Activated CD8-positive, alpha-beta memory T cell treated with anti-CD3 and anti-CD28 coated beads, Interleukin-2, amount 10 ng/mL, durations not matched to agents 7 days and 5 days (primary cell): ENCODE results near the gene OCLN. TPM values are rescaled to one million over a fixed set of nuclear protein-coding genes. Genes with fewer than 3 reads are reported as not detected.
"Not testable (repeated sequence)": the region's sequence is repeated elsewhere in the genome, so short reads cannot be mapped to it uniquely, and the experiment has no call there.

Experiments
- ATAC-seq: fragments of 150-1000 bp; cut with Tn5 transposase; one replicate; pipeline ENCODE4 v1.10.0; 2021; ENCODE audit warnings: moderate library complexity
- CTCF ChIA-PET: fragments of 350-600 bp; sonication (Branson Sonifier 250); formaldehyde crosslinking; loops from one replicate; lab custom pipeline; 2021; ENCODE audit warnings: antibody characterized with exemption; lab: Charles Lee
- DNase-seq: peaks from one replicate; pipeline ENCODE4 v3.0.0-alpha.2; 2020
- H3K27ac Mint-ChIP-seq: one replicate; pipeline ENCODE4 v1.8.0; 2021; ENCODE audit warnings: mild to moderate bottlenecking, mixed read lengths
- H3K27me3 Mint-ChIP-seq: one replicate; pipeline ENCODE4 v1.8.0; 2021; ENCODE audit warnings: mixed read lengths
- H3K36me3 Mint-ChIP-seq: one replicate; pipeline ENCODE4 v1.8.0; 2021; ENCODE audit warnings: mild to moderate bottlenecking, mixed read lengths
- H3K4me1 Mint-ChIP-seq: one replicate; pipeline ENCODE4 v1.8.0; 2021; ENCODE audit warnings: mixed read lengths
- H3K4me3 Mint-ChIP-seq: one replicate; pipeline ENCODE4 v1.8.0; 2021; ENCODE audit warnings: mild to moderate bottlenecking, moderate library complexity, mixed read lengths
- H3K9me3 Mint-ChIP-seq: one replicate; pipeline ENCODE4 v1.8.0; 2022; ENCODE audit warnings: low read depth, mixed read lengths
- total RNA-seq, 2 experiments: library from RNA; stranded (reverse); gene quantifications; one replicate each; pipeline ENCODE4 v1.2.3, GENCODE V29; 2021

The OCLN gene
- total RNA-seq, 2 experiments from 2014 or later, result 0.91 to 1.9 TPM

DNA sequence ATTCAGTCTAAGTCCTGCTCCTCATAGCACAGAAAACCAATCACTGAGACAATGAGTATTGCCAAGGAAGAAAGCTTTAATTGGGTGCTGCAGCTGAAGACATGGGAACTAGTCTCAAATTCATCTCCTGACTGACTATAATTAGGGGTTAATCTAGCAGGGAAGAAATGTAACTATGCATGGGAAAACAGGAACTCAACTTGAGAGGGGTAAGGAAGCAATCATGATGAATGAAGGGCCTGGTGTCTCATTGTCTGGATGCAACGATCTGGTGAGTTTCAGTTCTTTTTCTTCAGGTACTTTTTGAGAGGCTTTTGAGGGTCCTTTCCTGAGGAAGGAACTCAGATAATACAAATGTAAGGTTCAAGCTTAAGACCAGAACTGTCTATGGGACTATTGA, 24.0 kb upstream of the OCLN start:
- no peaks in the 10 kb centered on the region for H3K4me1 Mint-ChIP-seq
- no peak for ATAC-seq
- no peaks in the 10 kb centered on the region for H3K36me3 Mint-ChIP-seq
- H3K4me3 Mint-ChIP-seq, result no peak overlapping the region
- CTCF ChIA-PET, result interaction anchor here (0.6 kb wide), 1 partner anchor 21 kb away, joined by 3 read pairs; no protein-coding TSS in a partner anchor
- DNase-seq, result no peak
- H3K27ac Mint-ChIP-seq, result no peak overlapping the region
- no peaks in the 10 kb centered on the region for H3K9me3 Mint-ChIP-seq
- H3K27me3 Mint-ChIP-seq, result no peaks in the 10 kb centered on the region

GRCh38 chr5:69471516-69471915, 21.1 kb upstream of the OCLN start:
- DNase-seq, H3K36me3 Mint-ChIP-seq, CTCF ChIA-PET, H3K9me3 Mint-ChIP-seq, ATAC-seq, H3K4me3 Mint-ChIP-seq, H3K27me3 Mint-ChIP-seq, H3K4me1 Mint-ChIP-seq, H3K27ac Mint-ChIP-seq: not testable (repeated sequence)

- DNase-seq, H3K4me3 Mint-ChIP-seq, H3K36me3 Mint-ChIP-seq, H3K4me1 Mint-ChIP-seq, H3K27ac Mint-ChIP-seq, H3K9me3 Mint-ChIP-seq, CTCF ChIA-PET, ATAC-seq, H3K27me3 Mint-ChIP-seq: not testable (repeated sequence)
Measured at GRCh38 chr5:69472535-69473143, 20.0 kb upstream of the OCLN start.

- DNase-seq (no peak), ATAC-seq (no peak)
- no peaks in the 10 kb centered on the region for H3K9me3 Mint-ChIP-seq
- peaks cover 2% of the 10 kb centered on the region for H3K27me3 Mint-ChIP-seq
- H3K4me3 Mint-ChIP-seq, result no peak overlapping the region
- H3K4me1 Mint-ChIP-seq, result no peaks in the 10 kb centered on the region
- no peak overlapping the region for H3K27ac Mint-ChIP-seq
- H3K36me3 Mint-ChIP-seq, result no peaks in the 10 kb centered on the region
- CTCF ChIA-PET, result no interaction called here
Measured at GRCh38 chr5:69477170-69477569, 15.4 kb upstream of the OCLN start.

GRCh38 chr5:69478296-69478695, 14.3 kb upstream of the OCLN start:
- H3K36me3 Mint-ChIP-seq, DNase-seq, H3K27me3 Mint-ChIP-seq, H3K4me3 Mint-ChIP-seq, CTCF ChIA-PET, H3K27ac Mint-ChIP-seq, ATAC-seq, H3K9me3 Mint-ChIP-seq, H3K4me1 Mint-ChIP-seq: not testable (repeated sequence)

DNA sequence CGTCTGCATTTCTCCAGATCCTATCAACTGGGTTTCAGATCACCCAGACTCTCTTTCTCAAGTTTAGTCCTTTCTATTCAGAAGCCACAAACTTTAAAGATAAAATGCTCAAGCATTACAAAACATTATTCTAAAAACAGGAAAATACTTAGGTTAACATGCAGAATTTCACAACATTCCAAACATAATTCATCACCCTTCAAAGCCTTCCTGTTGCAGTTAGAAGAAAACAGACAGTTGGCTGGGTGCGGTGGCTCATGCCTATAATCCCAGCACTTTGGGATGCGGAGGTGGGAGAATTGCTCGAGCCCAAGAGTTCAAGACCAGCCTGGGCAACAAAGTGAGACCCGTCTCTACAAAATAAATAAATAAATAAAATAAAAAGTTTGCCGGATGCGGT, 7.7 kb upstream of the OCLN start:
- H3K4me1 Mint-ChIP-seq, result no peaks in the 10 kb centered on the region
- H3K4me3 Mint-ChIP-seq, result no peak overlapping the region
- no peak overlapping the region for H3K27ac Mint-ChIP-seq
- CTCF ChIA-PET, result no interaction called here
- H3K27me3 Mint-ChIP-seq, result peaks cover 29% of the 10 kb centered on the region
- no peaks in the 10 kb centered on the region for H3K36me3 Mint-ChIP-seq
- ATAC-seq, result no peak
- H3K9me3 Mint-ChIP-seq, result no peaks in the 10 kb centered on the region
- DNase-seq, result no peak

DNA sequence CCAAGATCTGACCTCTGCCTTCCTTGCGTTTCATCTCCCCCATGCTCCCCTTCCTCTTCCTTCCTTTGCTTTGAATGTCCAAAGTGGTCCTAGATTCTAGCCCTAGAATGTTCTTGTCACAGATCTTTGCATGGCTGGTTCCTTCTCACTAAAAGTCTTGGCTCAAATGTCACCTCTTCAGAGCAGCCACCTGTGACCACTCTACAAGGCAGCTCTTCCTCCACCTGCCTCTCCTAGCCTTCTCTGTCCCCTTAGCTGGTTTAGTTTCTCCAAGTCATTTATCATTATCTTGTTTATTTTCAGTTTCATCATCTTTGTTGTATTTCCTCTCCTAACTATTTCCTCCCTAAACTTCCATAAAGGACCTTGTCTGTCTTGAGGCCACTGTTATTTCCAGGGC, 7.1 kb upstream of the OCLN start:
- no peak overlapping the region for H3K27ac Mint-ChIP-seq
- H3K4me1 Mint-ChIP-seq, result no peaks in the 10 kb centered on the region
- DNase-seq (no peak), ATAC-seq (no peak)
- CTCF ChIA-PET, result no interaction called here
- H3K9me3 Mint-ChIP-seq, result no peaks in the 10 kb centered on the region
- H3K27me3 Mint-ChIP-seq, result peaks cover 34% of the 10 kb centered on the region
- H3K4me3 Mint-ChIP-seq, result no peak overlapping the region
- no peaks in the 10 kb centered on the region for H3K36me3 Mint-ChIP-seq

DNA sequence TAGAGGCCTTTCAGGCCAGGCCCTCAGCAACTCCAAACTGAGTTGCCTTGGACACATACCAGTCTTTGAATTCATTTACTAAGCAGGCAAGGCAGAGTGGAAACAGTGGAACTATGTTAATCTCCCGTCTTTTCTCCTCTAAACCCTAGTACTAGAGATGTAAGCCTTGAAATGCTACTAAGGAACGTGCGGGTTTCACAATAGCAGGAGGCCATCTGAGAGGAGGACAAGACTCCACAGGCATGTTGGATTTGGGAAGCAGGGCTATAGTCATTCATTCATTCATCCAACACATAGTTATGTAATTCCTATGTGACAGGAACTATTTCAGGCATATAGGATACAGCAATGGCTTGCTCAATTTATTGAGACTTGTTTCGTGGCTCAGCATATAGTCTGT, 3.3 kb upstream of the OCLN start:
- CTCF ChIA-PET, result no interaction called here
- Mint-ChIP-seq H3K27me3 (peaks cover 64% of the 10 kb centered on the region), H3K27ac (no peak overlapping the region), H3K9me3 (no peaks in the 10 kb centered on the region), H3K36me3 (no peaks in the 10 kb centered on the region), H3K4me3 (no peak overlapping the region), H3K4me1 (peaks cover 11% of the 10 kb centered on the region)
- ATAC-seq, result no peak
- DNase-seq, result no peak

DNA sequence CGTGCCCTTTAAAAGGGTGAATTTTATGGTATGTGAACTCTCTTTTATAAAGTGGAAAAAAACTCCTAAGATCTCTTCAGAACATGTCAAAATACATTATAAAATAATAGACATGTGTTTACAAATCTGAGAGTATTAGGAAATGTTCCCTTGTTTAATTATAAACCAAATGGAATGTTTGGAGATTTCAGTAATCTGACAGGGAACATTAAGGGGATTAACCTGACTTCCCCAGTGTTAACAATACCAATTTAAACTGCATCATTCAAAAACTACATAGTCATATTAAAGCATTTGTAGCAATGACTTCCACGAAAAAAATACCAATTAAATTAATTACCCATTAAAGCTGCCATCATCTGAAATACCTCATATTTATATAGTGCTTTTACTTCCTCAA, 1.6 kb upstream of the OCLN start:
- no peaks in the 10 kb centered on the region for H3K9me3 Mint-ChIP-seq
- peaks cover 11% of the 10 kb centered on the region for H3K4me1 Mint-ChIP-seq
- peaks cover 72% of the 10 kb centered on the region for H3K27me3 Mint-ChIP-seq
- DNase-seq, result no peak
- ATAC-seq, result no peak
- CTCF ChIA-PET, result no interaction called here
- H3K36me3 Mint-ChIP-seq, result no peaks in the 10 kb centered on the region
- no peak overlapping the region for H3K27ac Mint-ChIP-seq
- no peak overlapping the region for H3K4me3 Mint-ChIP-seq

DNA sequence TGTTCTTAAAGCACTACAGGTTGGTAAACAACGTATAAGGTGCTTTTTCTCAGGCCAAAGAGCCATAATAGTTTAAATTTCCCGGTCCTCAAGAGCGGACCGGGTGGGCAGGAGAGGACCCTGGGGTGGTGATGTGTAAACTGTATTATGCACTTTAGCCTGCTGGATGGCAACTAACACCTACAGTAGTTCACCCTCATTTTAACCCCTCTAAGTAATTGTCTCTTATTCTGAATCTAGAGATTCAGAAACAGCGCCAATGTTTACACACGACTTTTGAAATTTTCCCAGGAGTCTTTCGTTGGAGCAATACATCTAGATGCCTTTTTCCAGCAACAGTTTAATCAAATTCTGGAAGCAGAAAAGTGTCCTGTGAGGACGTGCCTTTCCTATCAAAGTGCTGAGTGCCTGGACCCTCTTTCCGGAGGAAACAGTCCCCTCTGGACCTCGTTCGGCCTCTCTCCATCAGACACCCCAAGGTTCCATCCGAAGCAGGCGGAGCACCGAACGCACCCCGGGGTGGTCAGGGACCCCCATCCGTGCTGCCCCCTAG, 676 bp upstream of the OCLN start:
- Mint-ChIP-seq H3K36me3 (no peaks in the 10 kb centered on the region), H3K9me3 (no peaks in the 10 kb centered on the region), H3K4me3 (peak overlapping the region; percentile 55), H3K4me1 (peaks cover 11% of the 10 kb centered on the region), H3K27ac (no peak overlapping the region), H3K27me3 (peaks cover 69% of the 10 kb centered on the region)
- CTCF ChIA-PET, result no interaction called here
- DNase-seq (no peak), ATAC-seq (no peak)

GRCh38 chr5:69492923-69493395, 369 bp downstream of the OCLN start:
- Mint-ChIP-seq H3K27ac (no peak overlapping the region), H3K4me1 (peaks cover 11% of the 10 kb centered on the region), H3K27me3 (peaks cover 74% of the 10 kb centered on the region), H3K36me3 (no peaks in the 10 kb centered on the region), H3K9me3 (no peaks in the 10 kb centered on the region), H3K4me3 (peak overlapping the region; percentile 55)
- CTCF ChIA-PET, result no interaction called here
- DNase-seq, result no peak
- ATAC-seq, result peak; percentile 38

GRCh38 chr5:69493396-69494133, 975 bp downstream of the OCLN start:
- Mint-ChIP-seq H3K27me3 (peaks cover 73% of the 10 kb centered on the region), H3K36me3 (no peaks in the 10 kb centered on the region), H3K4me1 (peaks cover 11% of the 10 kb centered on the region), H3K4me3 (peak overlapping the region; percentile 55), H3K27ac (no peak overlapping the region), H3K9me3 (no peaks in the 10 kb centered on the region)
- peak; percentile 41 for DNase-seq
- CTCF ChIA-PET, result no interaction called here
- ATAC-seq, result peak; percentile 40

GRCh38 chr5:69494452-69494851, 1.9 kb downstream of the OCLN start:
- Mint-ChIP-seq H3K9me3 (no peaks in the 10 kb centered on the region), H3K4me3 (no peak overlapping the region), H3K4me1 (peaks cover 11% of the 10 kb centered on the region), H3K36me3 (no peaks in the 10 kb centered on the region), H3K27ac (no peak overlapping the region), H3K27me3 (peaks cover 65% of the 10 kb centered on the region)
- no peak for DNase-seq
- CTCF ChIA-PET, result no interaction called here
- ATAC-seq, result no peak

DNA sequence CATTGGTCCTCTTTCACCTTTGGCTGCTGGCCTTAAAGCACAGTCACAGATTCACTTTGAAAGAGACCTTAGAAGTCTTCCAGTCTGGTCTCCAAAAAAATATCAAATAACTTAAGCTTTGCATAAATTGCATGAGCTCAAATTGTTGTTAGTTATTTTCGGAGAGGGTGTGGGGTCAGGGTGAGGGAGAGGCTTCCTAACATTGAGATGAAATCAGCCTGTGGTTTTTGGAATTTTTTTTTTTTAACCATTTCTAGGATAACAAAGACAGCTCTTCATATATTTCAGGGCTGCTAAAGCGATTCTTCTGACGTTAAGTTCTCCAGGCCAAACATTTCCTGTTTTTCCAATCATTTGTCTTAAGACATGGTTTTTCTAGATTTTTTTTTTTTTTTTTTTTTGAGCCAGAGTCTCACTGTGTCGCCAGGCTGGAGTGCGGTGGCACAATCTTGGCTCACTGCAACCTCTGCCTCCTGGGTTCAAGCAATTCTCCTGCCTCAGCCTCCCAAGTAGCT, 4.5 kb downstream of the OCLN start:
- DNase-seq (no peak), ATAC-seq (no peak)
- Mint-ChIP-seq H3K4me1 (peaks cover 8% of the 10 kb centered on the region), H3K9me3 (no peaks in the 10 kb centered on the region), H3K4me3 (no peak overlapping the region), H3K36me3 (no peaks in the 10 kb centered on the region), H3K27me3 (peaks cover 49% of the 10 kb centered on the region), H3K27ac (no peak overlapping the region)
- CTCF ChIA-PET, result interaction anchor here (0.8 kb wide), 1 partner anchor 15 kb away, joined by 5 read pairs; no protein-coding TSS in a partner anchor
